GM12864 (cell line): ENCODE measurements around the gene ZNF674.
"Not testable (repeated sequence)": the region's sequence is repeated elsewhere in the genome, so short reads cannot be mapped to it uniquely, and the experiment has no call there.

Experiments used
- DNase-seq: peaks from one replicate; pipeline ENCODE4 v3.0.0-alpha.2; 2011; ENCODE audit warnings: low read depth
- H3K4me3 ChIP-seq: 2 replicates; pipeline ENCODE4 v1.5.1; 2011; ENCODE audit warnings: mild to moderate bottlenecking, low read depth, low read length, control low read depth
- TF ChIP-seq, protein P1 (sequence below): IDR thresholded peaks from 2 replicates; pipeline ENCODE4 v1.5.1; 2011; ENCODE audit warnings: low read depth, mild to moderate bottlenecking, moderate library complexity, low read length, control low read depth, inconsistent platforms; ENCODE audit errors: missing control alignments

ZNF674 gene

DNA sequence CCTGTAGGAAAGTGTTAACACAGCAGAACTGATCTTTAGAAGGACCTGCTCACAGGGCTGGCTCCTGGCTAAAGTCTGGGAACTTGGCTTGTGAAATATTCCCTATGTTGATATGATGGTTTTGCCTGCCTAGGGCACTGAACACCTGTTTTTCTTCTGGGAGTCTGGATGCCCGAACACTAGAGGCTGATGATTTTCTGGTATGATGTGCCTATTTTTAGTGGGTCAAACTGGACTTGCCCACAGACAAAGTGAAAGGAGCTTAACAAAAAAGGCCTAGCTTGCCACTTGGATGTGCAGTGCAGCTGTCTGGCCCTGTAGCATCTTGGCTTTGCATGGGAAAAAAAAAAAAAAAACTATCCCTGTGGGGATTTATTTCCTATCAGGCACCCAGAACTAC lies 39.1 kb downstream of the ZNF674 start:
- H3K4me3 ChIP-seq = no peak overlapping the region
- TF ChIP-seq, protein P1, sequence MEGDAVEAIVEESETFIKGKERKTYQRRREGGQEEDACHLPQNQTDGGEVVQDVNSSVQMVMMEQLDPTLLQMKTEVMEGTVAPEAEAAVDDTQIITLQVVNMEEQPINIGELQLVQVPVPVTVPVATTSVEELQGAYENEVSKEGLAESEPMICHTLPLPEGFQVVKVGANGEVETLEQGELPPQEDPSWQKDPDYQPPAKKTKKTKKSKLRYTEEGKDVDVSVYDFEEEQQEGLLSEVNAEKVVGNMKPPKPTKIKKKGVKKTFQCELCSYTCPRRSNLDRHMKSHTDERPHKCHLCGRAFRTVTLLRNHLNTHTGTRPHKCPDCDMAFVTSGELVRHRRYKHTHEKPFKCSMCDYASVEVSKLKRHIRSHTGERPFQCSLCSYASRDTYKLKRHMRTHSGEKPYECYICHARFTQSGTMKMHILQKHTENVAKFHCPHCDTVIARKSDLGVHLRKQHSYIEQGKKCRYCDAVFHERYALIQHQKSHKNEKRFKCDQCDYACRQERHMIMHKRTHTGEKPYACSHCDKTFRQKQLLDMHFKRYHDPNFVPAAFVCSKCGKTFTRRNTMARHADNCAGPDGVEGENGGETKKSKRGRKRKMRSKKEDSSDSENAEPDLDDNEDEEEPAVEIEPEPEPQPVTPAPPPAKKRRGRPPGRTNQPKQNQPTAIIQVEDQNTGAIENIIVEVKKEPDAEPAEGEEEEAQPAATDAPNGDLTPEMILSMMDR = no peak
- DNase-seq = no peak

DNA sequence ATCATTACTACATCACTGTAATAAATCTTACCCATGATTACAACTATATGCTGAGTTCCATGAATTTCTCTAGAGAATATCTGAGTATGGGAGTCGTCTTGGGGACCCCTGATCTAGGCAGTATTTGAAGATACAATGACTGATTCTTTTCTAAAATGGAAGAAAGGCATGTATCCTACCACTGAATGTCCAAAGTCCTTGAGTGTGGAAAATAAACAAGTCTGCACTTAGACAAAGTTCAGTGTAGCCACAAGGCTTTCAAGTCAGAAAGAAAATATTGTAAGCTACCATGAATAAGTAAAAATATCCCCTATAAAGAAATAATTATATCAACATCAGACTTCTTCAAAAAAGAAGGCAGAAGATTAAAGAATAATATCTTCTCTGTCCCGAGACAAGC lies 42.4 kb downstream of the ZNF674 start:
- no peak overlapping the region for H3K4me3 ChIP-seq
- TF ChIP-seq, protein P1 = no peak
- no peak for DNase-seq

- no peak for DNase-seq
- TF ChIP-seq, protein P1 = no peak
- no peak overlapping the region for H3K4me3 ChIP-seq
Measured at GRCh38 chrX:46500054-46500453, 45.2 kb downstream of the ZNF674 start.

DNA sequence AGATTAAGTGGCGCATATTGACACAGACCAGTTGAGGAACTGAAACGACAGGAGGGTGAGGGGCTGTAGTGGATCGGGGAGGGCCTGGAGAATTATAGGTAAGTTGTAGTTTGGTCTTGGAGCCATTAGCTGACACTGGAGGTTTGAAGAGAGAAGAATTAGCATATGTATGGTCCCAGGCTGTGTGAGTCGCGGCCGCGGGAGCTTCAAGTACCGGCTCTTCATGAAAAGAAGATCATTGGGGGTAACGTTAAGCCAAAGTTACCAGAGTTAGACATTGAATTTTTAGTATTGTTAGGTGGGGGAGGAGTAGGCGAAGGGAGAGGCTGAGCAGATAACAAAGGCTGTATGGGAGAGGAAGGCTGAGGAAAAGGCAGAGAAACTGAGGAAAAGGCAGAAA lies 56.5 kb downstream of the ZNF674 start:
- DNase-seq = no peak
- H3K4me3 ChIP-seq = no peak overlapping the region
- TF ChIP-seq, protein P1 = no peak

DNA sequence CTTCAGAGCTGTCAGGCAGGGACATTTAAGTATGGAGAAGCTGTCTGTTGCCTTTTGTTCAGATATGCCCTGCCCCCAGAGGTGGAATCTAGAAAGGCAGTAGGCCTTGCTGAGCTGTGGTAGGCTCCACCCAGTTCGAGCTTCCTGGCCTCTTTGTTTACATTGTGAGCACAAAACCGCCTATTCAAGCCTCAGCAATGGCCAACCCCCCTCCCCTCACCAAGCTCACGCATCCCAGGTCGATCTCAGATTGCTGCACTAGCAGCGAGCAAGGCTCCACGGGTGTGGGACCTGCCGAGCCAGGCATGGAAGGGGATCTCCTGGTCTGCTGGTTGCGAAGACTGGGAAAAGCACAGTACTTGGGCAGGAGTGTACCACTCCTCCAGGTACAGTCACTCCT lies 59.3 kb downstream of the ZNF674 start:
- no peak for DNase-seq
- no peak overlapping the region for H3K4me3 ChIP-seq
- TF ChIP-seq, protein P1 = no peak

DNA sequence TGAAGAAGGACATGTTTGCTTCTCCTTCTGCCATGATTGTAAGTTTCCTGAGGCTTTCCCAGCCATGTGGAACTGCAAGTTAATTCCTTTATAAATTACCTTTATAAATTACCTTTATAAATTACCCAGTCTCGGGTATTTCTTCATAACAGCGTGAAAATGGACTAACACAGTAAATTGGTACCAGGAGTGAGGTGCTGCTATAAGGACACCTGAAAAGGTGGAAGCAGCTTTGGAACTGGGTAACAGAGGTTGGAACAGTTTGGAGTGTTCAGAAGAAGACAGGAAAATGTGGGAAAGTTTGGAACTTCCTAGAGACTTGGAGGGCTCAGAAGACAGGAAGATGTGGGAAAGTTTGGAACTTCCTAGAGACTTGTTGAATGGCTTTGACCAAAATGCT lies 66.6 kb downstream of the ZNF674 start:
- not testable (repeated sequence) for DNase-seq, H3K4me3 ChIP-seq

- TF ChIP-seq, protein P1 = no peak
- no peak for DNase-seq
- H3K4me3 ChIP-seq = no peak overlapping the region
Measured at GRCh38 chrX:46477435-46477834, 67.8 kb downstream of the ZNF674 start.

- H3K4me3 ChIP-seq = no peak overlapping the region
- TF ChIP-seq, protein P1 = no peak
- DNase-seq = no peak
Measured at GRCh38 chrX:46465203-46465602, 80.0 kb downstream of the ZNF674 start.
